Measurements from ENCODE around the gene YY1AP1.

DNA sequence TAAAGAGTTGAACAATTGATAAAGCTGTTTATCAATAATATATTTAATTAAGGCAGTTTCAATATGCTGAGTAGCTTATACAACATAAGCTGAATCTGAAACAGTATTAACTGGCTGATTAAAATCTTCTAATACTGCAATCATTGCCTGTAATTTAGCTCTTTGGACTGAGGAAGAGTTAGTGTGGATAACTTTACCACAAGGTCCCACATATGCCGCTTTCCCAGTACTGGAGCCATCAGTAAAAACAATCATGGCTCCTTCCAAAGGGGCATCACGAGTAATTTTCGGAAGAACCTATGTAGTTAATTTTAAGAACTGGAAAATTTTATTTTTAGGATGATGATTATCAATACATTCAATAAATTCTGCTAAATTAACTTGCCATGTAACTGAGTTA is 7.0 kb upstream of the YY1AP1 start:
- TF ChIP-seq, protein P1, sequence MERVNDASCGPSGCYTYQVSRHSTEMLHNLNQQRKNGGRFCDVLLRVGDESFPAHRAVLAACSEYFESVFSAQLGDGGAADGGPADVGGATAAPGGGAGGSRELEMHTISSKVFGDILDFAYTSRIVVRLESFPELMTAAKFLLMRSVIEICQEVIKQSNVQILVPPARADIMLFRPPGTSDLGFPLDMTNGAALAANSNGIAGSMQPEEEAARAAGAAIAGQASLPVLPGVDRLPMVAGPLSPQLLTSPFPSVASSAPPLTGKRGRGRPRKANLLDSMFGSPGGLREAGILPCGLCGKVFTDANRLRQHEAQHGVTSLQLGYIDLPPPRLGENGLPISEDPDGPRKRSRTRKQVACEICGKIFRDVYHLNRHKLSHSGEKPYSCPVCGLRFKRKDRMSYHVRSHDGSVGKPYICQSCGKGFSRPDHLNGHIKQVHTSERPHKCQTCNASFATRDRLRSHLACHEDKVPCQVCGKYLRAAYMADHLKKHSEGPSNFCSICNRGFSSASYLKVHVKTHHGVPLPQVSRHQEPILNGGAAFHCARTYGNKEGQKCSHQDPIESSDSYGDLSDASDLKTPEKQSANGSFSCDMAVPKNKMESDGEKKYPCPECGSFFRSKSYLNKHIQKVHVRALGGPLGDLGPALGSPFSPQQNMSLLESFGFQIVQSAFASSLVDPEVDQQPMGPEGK (CRISPR knock-in tag; IDR thresholded peaks at IDR 0.05; ENCODE audit: borderline replicate concordance): no peak
- TF ChIP-seq, protein P2, sequence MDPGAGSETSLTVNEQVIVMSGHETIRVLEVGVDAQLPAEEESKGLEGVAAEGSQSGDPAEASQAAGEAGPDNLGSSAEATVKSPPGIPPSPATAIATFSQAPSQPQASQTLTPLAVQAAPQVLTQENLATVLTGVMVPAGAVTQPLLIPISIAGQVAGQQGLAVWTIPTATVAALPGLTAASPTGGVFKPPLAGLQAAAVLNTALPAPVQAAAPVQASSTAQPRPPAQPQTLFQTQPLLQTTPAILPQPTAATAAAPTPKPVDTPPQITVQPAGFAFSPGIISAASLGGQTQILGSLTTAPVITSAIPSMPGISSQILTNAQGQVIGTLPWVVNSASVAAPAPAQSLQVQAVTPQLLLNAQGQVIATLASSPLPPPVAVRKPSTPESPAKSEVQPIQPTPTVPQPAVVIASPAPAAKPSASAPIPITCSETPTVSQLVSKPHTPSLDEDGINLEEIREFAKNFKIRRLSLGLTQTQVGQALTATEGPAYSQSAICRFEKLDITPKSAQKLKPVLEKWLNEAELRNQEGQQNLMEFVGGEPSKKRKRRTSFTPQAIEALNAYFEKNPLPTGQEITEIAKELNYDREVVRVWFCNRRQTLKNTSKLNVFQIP (CRISPR knock-in tag; IDR thresholded peaks at IDR 0.05; ENCODE audit: borderline replicate concordance, low read depth): no peak
- TF ChIP-seq ZFP30 (CRISPR knock-in tag; IDR thresholded peaks at IDR 0.05): no peak
- TF ChIP-seq ESRRG (CRISPR knock-in tag; IDR thresholded peaks at IDR 0.05): no peak

Data from SK-N-SH treated with all-trans-retinoic acid at 6 μM for 48 hours (cell line).